C4-2B (cell line): ENCODE results near the gene ASAP2.
A peak's percentile ranks its signal among the peaks of the same experiment; 100 is the strongest.

Experiments used
- H3K27ac ChIP-seq: fragments of 450-650 bp; 2 replicates; pipeline ENCODE4 v1.5.1; 2017
- ZFX ChIP-seq: fragments of 450-650 bp; IDR thresholded peaks from 2 replicates; pipeline ENCODE4 v1.6.1; 2017
- TF ChIP-seq, protein P1 (sequence below): fragments of 450-650 bp; conservative IDR thresholded peaks from 2 replicates; pipeline ENCODE4 v1.5.1; 2017; ENCODE audit warnings: mild to moderate bottlenecking

The ASAP2 gene

DNA sequence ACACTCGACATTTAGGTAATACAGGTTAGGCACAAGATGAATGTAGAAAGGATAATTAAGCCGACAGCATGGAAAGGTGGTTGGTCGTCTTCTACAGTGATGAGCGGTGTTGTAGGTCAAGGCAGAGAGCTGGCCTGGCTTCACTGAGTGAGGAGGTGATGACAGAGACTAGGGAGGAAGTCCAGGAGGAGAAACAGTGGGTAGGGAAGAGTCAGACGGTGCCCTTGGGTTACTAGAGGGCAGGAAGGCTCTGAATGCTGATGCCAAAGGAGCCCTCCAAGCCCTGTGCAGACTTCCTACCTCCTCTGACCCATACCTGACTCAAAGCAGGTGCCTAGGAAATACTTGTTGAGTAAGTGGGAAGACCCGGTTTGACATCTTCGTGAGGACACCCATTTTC, 116.0 kb downstream of the ASAP2 start:
- TF ChIP-seq, protein P1, sequence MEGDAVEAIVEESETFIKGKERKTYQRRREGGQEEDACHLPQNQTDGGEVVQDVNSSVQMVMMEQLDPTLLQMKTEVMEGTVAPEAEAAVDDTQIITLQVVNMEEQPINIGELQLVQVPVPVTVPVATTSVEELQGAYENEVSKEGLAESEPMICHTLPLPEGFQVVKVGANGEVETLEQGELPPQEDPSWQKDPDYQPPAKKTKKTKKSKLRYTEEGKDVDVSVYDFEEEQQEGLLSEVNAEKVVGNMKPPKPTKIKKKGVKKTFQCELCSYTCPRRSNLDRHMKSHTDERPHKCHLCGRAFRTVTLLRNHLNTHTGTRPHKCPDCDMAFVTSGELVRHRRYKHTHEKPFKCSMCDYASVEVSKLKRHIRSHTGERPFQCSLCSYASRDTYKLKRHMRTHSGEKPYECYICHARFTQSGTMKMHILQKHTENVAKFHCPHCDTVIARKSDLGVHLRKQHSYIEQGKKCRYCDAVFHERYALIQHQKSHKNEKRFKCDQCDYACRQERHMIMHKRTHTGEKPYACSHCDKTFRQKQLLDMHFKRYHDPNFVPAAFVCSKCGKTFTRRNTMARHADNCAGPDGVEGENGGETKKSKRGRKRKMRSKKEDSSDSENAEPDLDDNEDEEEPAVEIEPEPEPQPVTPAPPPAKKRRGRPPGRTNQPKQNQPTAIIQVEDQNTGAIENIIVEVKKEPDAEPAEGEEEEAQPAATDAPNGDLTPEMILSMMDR: no peak
- TF ChIP-seq ZFX: no peak

DNA sequence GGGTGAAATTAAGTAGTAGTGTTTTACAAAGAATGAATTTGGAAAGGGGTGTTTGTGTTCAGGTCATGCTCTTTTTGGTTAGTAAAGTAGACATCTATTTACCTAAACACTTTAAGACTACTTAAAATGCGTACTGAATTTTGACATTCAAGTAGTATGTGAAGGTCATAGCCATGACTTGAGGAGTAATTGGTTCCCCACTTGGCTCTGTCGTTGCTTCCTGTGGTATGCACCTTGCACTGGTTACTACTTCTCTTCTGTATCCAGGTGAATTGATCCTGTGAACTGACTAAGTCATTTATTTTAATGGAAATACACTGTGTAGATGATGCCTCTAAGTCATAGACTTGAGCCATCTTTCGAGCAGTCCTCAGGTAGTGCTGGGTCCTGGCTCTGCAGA, 118.8 kb downstream of the ASAP2 start:
- TF ChIP-seq, protein P1: no peak
- no peak for TF ChIP-seq ZFX
- H3K27ac ChIP-seq: no peak overlapping the region

More for the DNA sequence above, 116.0 kb downstream of the ASAP2 start:
- H3K27ac ChIP-seq: no peak overlapping the region

DNA sequence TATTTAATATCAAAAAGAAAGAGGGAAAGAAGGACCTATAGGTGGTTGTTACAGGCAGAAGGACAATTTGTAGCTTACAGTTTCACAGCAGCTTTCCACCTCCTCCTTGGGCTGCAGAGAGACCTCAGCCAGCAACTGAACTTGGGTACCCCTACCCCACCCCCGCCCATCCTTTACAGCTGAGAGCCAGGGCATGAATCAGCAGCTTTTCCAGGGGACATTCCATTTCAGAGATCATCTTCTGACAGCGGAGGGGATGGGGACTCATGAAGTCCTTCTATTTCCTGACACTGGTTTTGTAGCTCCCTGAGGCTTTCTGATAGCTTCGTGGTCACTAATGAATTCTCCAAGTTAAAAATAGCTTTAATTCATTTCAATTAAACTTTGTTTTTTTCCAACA, 120.4 kb downstream of the ASAP2 start:
- H3K27ac ChIP-seq: peak overlapping the region; percentile 66
- TF ChIP-seq, protein P1: no peak
- no peak for TF ChIP-seq ZFX

DNA sequence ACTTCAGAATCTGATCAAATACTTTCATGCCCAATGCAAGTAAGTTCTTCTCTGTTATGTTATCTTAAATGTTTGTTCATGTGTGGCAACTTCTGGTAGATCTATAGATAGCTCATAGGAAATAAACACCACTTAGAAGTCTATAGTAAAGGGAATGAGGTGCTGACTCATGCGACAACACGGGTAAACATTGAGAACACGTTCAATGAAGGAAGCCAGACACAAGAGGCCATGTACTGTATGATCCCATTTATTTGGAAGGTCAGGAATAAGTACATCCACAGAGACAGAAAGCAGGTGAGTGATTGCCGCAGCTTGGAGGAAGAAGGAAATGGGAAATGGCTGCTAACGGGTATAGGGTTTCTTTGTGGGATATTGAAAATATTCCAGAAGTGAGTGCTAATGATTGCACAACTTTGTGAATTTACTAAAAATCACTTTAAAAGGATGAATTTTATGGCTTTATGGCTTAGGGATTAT, 121.3 kb downstream of the ASAP2 start:
- no peak overlapping the region for H3K27ac ChIP-seq
- TF ChIP-seq ZFX: no peak
- TF ChIP-seq, protein P1: no peak

DNA sequence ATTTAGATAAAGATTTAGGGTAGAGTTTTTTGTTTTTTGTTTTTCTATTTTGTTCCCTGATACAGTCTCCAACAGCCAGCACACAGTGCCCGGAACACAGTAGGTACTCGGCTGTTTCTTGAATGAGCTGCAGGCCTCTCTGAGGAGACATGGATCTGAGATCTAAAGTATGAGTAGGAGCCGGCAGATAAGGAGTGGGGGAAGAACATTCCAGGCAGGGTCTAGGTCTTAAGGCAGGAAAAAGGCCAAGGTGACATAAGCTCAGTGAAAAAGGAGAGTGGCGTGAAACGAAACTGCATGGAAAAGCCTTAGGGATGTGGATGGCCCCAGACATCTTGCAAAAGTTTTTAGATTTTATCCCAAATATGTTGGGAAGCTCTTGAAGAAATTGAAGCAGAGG, 122.3 kb downstream of the ASAP2 start:
- TF ChIP-seq, protein P1: no peak
- TF ChIP-seq ZFX: no peak
- peak overlapping the region; percentile 70 for H3K27ac ChIP-seq

DNA sequence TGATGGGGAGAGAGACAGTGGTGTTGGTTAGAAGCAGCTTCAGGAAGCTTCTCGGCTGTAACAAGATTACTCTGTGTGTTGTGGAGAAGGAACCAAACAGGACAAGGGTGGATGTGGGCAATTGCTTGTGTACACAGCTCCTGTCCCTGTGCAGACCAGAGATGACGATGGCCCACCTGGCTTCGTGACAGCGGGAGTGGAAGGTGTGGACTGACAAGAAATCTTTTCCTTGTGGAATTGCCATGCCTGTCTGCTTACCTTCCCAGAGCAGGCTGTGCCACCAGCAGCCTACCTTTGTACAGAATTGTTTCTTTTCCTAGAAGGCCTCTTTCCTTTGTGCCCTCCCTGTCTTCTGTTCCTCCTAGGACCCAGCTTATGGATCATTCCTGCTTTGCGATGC, 122.9 kb downstream of the ASAP2 start:
- TF ChIP-seq, protein P1: no peak
- no peak for TF ChIP-seq ZFX

DNA sequence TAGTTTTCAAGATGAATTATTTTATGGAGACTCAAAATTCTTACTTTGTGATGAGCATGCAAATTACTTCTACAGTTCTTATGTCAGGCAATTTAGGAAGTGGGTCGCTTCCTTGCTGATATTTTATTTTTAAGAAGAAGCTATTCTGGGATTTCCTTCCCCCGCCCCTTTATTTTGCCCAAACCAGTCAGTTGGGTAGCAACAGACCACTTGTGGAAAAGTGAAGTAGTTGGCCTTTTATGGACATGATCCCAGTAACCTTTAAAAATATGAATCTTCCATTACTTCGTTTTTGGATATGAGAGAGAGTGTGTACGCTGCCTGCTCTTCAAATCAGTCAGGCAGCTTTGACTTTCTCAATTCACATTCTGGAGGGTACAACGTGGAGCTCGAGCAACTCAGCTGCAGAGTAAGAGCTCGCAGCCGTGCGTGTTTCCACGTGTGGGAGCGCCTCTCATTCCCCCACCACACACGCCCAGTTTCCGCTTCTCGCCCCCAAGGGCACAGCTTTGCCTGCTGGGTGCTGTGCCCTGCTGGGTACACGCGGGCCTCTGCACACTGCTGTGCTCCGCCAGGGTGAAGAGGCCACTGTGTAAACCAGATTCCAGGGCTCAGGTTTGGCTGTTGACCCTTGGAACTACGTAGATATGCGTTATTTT, 124.1 kb downstream of the ASAP2 start:
- no peak overlapping the region for H3K27ac ChIP-seq

More for the DNA sequence above, 122.9 kb downstream of the ASAP2 start:
- peak overlapping the region; percentile 70; the same call in 1 of the 2 replicates for H3K27ac ChIP-seq

More for the DNA sequence above, 124.1 kb downstream of the ASAP2 start:
- TF ChIP-seq ZFX: no peak
- TF ChIP-seq, protein P1: no peak
